GM12878 (cell line): ENCODE measurements around the gene AGBL1. TPM values are rescaled to one million over a fixed set of nuclear protein-coding genes. Genes with fewer than 3 reads are reported as not detected.

Experiments
- ATAC-seq: fragments of 200-7000 bp; cut with Tn5 transposase; 3 replicates; pipeline ENCODE4 v1.9.1; 2020; ENCODE audit warnings: mild to moderate bottlenecking, moderate library complexity
- BruUV-seq: library from RNA; stranded (reverse); fragments of 400-500 nt; replicated peaks from 2 replicates; lab custom pipeline; 2021; lab: Mats Ljungman, UMichigan
- CTCF ChIA-PET: fragments of 300-600 bp; sonication (Branson Sonifier 250); formaldehyde crosslinking; extraction: SDS; loops from one replicate; lab custom pipeline; 2021; ENCODE audit warnings: inconsistent platforms; lab: Yijun Ruan, JAX
- POLR2A ChIA-PET: fragments of 350-600 bp; formaldehyde crosslinking; extraction: SDS; loops from one replicate; lab custom pipeline; 2021; ENCODE audit warnings: inconsistent platforms; lab: Charles Lee
- RAD21 ChIA-PET: fragments of 300-600 bp; sonication (Branson Sonifier 250); formaldehyde crosslinking; loops from one replicate; lab custom pipeline; 2023; ENCODE audit warnings: antibody characterized with exemption; ENCODE audit not compliant: unreplicated experiment; lab: Charles Lee
- SMC1A ChIA-PET: fragments of 300-600 bp; sonication (Branson Sonifier 250); formaldehyde crosslinking; loops from one replicate; lab custom pipeline; 2023; ENCODE audit not compliant: unreplicated experiment, uncharacterized antibody; lab: Charles Lee
- DNase-seq: peaks from one replicate; pipeline ENCODE4 v3.0.0-alpha.2; 2011; ENCODE audit warnings: low read depth, low spot score
- FAIRE-seq: peaks from 3 replicates; lab custom pipeline; 2011; peaks lifted over from hg19 to GRCh38; lab: Jason Lieb, UNC
- H2AFZ ChIP-seq: 2 replicates; pipeline ENCODE4 v1.6.0; 2011; ENCODE audit warnings: low read depth, low read length, control low read depth; ENCODE audit not compliant: control insufficient read depth
- H3K27ac ChIP-seq: 2 replicates; pipeline ENCODE4 v1.5.1; 2011; ENCODE audit warnings: control low read depth; ENCODE audit not compliant: control insufficient read depth, insufficient read depth
- H3K27me3 ChIP-seq, 2 experiments: replicated peaks in 1 of 2; 2 replicates each; pipeline versions ENCODE4 v1.6.0 to v1.6.1; 2011; ENCODE audit warnings: low read length in 1 of 2; ENCODE audit not compliant: control insufficient read depth in 2 of 2, insufficient read depth in 2 of 2
- H3K36me3 ChIP-seq, 2 experiments: 2 replicates each; pipeline ENCODE4 v1.5.1; 2011; ENCODE audit warnings: low read length in 1 of 2; ENCODE audit not compliant: control insufficient read depth in 2 of 2, insufficient read depth in 2 of 2
- H3K4me1 ChIP-seq: 2 replicates; pipeline ENCODE4 v1.6.1; 2011; ENCODE audit warnings: mild to moderate bottlenecking, low read length, moderate library complexity, mixed read lengths; ENCODE audit not compliant: control insufficient read depth, insufficient read depth
- H3K4me2 ChIP-seq: 2 replicates; pipeline ENCODE4 v1.6.0; 2011; ENCODE audit warnings: control low read depth; ENCODE audit not compliant: control insufficient read depth, insufficient read depth
- H3K4me3 ChIP-seq: fragments of 200-600 bp; sonication (generic); 2 replicates; pipeline ENCODE4 v1.5.1; 2016
- H3K79me2 ChIP-seq: 2 replicates; pipeline ENCODE4 v1.6.0; 2011; ENCODE audit warnings: low read length; ENCODE audit not compliant: control insufficient read depth, insufficient read depth
- H3K9ac ChIP-seq: 2 replicates; pipeline ENCODE4 v1.8.0; 2011; ENCODE audit warnings: low read length, control low read depth, mixed read lengths; ENCODE audit not compliant: control insufficient read depth, insufficient read depth
- H3K9me3 ChIP-seq: replicated peaks from 3 replicates; pipeline ENCODE4 v1.5.1; 2011; ENCODE audit warnings: mild to moderate bottlenecking, low read length; ENCODE audit not compliant: control insufficient read depth, insufficient read depth
- H4K20me1 ChIP-seq: 2 replicates; pipeline ENCODE4 v1.6.0; 2011; ENCODE audit not compliant: control insufficient read depth, insufficient read depth
- BHLHE40 ChIP-seq, 2 experiments: fragments of 450-650 bp in 1 of 2; IDR thresholded peaks; 2 replicates each; pipeline ENCODE4 v1.6.1; 2011 to 2017; ENCODE audit warnings: low read depth in 2 of 2, borderline replicate concordance in 1 of 2, improper control_type of control experiment in 1 of 2, low read length in 1 of 2, mild to moderate bottlenecking in 1 of 2
- PAX8 ChIP-seq: fragments of 450-650 bp; IDR thresholded peaks from 2 replicates; pipeline ENCODE4 v1.6.1; 2017; ENCODE audit warnings: mild to moderate bottlenecking, moderate library complexity
- WGBS: methylation state at CpG from one replicate; pipeline ENCODE4 v1.1.6; 2016; ENCODE audit warnings: low lambda C conversion rate; ENCODE audit not compliant: insufficient replicate concordance, insufficient coverage; ENCODE audit errors: missing lambda C conversion rate; 5-methylcytosine and 5-hydroxymethylcytosine counted together
- in situ Hi-C: fragments of 300-500 bp; cut with MboI; formaldehyde crosslinking; loops from 9 replicates; pipeline ENCODE4 v1.14.3; 2018; ENCODE audit warnings: mixed read lengths
- intact Hi-C: fragments of 100-400 bp; cut with micrococcal nuclease; formaldehyde crosslinking; loops from one replicate; pipeline ENCODE4 v1.14.2; 2022; ENCODE audit not compliant: unreplicated experiment
- polyA plus RNA-seq, 11 experiments: library from polyadenylated mRNA; depleted of rRNA in 4 of 11; unstranded in 6 of 11; stranded (reverse) in 5 of 11; fragments of >200 nt; fragmentation: Nextera tagmentation in 4 of 11; fragmentation: Illumina TruSeq in 1 of 11; extraction: Ambion mirVana in 4 of 11; extraction: Trizol in 1 of 11; gene quantifications; 1 replicate in 1 of 11; 2 replicates in 10 of 11; pipeline versions ENCODE4 v1.2.1 to v1.2.3, GENCODE V29; 2011 to 2016; ENCODE audit warnings: inconsistent platforms in 2 of 11, missing spikeins in 2 of 11, low read depth in 1 of 11
- total RNA-seq, 4 experiments: library from RNA; depleted of rRNA in 3 of 4; stranded (reverse); fragments of >200 nt in 3 of 4; fragmentation: Illumina TruSeq in 1 of 4; extraction: Trizol in 1 of 4; gene quantifications; 2 replicates each; pipeline versions ENCODE4 v1.2.1 to v1.2.3, GENCODE V29; 2013 to 2021
- TF ChIP-seq, protein P1 (sequence below): IDR thresholded peaks from 2 replicates; pipeline ENCODE4 v1.6.1; 2012; ENCODE audit warnings: mild to moderate bottlenecking, low read depth, low read length
- TF ChIP-seq, protein P2 (sequence below): fragments of 450-650 bp; IDR thresholded peaks from 2 replicates; pipeline ENCODE4 v1.6.1; 2016; ENCODE audit warnings: mild to moderate bottlenecking, moderate library complexity, borderline replicate concordance

Gene AGBL1
- total and polyA plus RNA-seq, 10 of the 15 experiments (the other 5 are each of a cell fraction or from before 2014, with no cell fraction given): not detected

DNA sequence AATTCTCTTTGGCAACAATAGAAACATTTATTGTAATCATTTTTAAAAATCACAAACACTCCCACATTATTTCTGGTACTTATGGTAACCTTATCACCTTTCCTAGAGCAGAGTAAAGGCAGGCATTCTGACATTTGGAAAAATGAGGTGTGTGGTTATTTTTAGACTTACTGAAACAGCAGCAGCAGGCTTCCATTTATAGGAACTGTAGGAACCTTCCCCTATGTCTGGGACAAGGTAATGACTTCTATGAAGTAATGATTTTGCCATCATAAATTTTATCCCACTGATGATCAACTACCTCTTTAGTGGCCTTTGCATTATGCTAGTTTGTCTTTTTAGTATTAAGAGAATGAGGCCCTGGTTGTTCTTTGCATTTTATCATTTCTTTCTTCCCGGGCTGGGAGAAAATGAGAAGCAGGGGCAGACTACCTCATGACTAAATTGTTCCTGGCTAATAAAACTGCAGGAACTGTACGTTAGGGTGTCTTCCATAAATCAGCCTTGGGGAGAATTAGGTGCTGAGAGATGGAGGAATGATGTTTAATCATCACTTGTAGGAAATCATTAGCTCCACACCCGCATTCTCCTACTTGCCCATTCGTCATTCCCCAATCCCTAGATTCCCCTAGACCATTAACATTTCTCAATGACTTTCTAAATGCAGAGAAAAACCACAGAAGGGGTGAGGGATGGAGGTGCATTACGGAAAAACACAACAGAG lies 680.3 kb downstream of the AGBL1 start:
- Histone ChIP-seq H3K79me2 (no peaks in the 10 kb centered on the region), H2AFZ (no peak overlapping the region), H3K9me3 (no peaks in the 10 kb centered on the region), H4K20me1 (no peaks in the 10 kb centered on the region), H3K27me3 (no peaks in the 10 kb centered on the region), H3K4me2 (no peak overlapping the region), H3K27ac (no peak overlapping the region), H3K4me1 (no peaks in the 10 kb centered on the region), H3K4me3 (no peak overlapping the region), H3K36me3 (no peaks in the 10 kb centered on the region), H3K9ac (no peak overlapping the region)
- CTCF ChIA-PET: no interaction called here
- BruUV-seq: no TSS peak
- RAD21 ChIA-PET: no interaction called here
- no peak for DNase-seq
- WGBS: 5% methylated on average over 5 of the region's 5 CpGs
- POLR2A ChIA-PET: no interaction called here
- TF ChIP-seq BHLHE40 (IDR thresholded peaks at IDR 0.05; ENCODE audit: borderline replicate concordance in 1 of 2, low read depth in 2 of 2, low read length in 1 of 2) (no peak), PAX8 (no peak)
- TF ChIP-seq, protein P1, sequence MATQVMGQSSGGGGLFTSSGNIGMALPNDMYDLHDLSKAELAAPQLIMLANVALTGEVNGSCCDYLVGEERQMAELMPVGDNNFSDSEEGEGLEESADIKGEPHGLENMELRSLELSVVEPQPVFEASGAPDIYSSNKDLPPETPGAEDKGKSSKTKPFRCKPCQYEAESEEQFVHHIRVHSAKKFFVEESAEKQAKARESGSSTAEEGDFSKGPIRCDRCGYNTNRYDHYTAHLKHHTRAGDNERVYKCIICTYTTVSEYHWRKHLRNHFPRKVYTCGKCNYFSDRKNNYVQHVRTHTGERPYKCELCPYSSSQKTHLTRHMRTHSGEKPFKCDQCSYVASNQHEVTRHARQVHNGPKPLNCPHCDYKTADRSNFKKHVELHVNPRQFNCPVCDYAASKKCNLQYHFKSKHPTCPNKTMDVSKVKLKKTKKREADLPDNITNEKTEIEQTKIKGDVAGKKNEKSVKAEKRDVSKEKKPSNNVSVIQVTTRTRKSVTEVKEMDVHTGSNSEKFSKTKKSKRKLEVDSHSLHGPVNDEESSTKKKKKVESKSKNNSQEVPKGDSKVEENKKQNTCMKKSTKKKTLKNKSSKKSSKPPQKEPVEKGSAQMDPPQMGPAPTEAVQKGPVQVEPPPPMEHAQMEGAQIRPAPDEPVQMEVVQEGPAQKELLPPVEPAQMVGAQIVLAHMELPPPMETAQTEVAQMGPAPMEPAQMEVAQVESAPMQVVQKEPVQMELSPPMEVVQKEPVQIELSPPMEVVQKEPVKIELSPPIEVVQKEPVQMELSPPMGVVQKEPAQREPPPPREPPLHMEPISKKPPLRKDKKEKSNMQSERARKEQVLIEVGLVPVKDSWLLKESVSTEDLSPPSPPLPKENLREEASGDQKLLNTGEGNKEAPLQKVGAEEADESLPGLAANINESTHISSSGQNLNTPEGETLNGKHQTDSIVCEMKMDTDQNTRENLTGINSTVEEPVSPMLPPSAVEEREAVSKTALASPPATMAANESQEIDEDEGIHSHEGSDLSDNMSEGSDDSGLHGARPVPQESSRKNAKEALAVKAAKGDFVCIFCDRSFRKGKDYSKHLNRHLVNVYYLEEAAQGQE: no peak
- TF ChIP-seq, protein P2, sequence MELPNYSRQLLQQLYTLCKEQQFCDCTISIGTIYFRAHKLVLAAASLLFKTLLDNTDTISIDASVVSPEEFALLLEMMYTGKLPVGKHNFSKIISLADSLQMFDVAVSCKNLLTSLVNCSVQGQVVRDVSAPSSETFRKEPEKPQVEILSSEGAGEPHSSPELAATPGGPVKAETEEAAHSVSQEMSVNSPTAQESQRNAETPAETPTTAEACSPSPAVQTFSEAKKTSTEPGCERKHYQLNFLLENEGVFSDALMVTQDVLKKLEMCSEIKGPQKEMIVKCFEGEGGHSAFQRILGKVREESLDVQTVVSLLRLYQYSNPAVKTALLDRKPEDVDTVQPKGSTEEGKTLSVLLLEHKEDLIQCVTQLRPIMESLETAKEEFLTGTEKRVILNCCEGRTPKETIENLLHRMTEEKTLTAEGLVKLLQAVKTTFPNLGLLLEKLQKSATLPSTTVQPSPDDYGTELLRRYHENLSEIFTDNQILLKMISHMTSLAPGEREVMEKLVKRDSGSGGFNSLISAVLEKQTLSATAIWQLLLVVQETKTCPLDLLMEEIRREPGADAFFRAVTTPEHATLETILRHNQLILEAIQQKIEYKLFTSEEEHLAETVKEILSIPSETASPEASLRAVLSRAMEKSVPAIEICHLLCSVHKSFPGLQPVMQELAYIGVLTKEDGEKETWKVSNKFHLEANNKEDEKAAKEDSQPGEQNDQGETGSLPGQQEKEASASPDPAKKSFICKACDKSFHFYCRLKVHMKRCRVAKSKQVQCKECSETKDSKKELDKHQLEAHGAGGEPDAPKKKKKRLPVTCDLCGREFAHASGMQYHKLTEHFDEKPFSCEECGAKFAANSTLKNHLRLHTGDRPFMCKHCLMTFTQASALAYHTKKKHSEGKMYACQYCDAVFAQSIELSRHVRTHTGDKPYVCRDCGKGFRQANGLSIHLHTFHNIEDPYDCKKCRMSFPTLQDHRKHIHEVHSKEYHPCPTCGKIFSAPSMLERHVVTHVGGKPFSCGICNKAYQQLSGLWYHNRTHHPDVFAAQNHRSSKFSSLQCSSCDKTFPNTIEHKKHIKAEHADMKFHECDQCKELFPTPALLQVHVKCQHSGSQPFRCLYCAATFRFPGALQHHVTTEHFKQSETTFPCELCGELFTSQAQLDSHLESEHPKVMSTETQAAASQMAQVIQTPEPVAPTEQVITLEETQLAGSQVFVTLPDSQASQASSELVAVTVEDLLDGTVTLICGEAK: no peak
- no peak for FAIRE-seq
- ATAC-seq: no peak
- intact Hi-C loops (no loop called here), in situ Hi-C loops (no loop called here)
- SMC1A ChIA-PET: no interaction called here
